Measurements from ENCODE around the gene SIGLEC8. TPM values are rescaled to one million over a fixed set of nuclear protein-coding genes. Genes with fewer than 3 reads are reported as not detected.

SIGLEC8 gene
- total and polyA plus RNA-seq, 5 experiments from 2014 or later = not detected

DNA sequence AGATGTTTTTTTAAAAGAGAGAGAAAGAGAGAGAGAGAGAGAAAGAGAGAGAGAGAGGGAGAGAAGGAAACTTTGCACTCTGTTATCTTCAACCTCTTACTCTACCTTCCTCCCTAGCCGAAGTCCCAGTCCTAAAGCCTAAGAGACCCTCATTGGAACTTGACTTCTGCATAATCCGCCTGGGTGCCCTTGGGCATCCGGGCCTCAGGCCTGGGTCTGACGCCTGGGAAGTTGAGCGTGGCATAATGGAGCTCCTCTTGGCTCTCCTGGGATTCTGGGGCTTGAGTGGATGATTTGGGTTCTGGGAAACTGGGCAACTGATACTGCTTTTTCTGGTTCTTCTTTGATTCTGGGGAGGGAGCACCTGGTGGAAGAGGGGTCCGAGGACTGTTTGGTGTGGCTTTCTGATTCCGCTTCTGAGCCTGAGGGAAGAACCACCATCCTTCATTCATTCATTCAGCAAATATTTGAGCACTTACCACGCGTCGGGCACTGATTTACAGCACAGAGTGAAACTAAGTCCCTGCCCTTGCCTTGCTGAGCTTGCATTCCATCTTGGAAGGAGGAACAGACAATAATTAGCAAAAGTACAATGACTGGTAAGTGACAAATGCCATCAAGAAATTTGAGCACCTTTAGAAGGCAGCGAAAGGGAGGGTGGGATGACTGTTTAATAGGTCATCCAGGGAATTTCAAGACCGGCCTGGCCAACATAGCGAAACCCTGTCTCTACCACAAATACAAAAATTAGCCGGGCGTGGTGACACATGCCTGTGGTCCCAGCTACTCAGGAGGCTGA, 47.1 kb downstream of the SIGLEC8 start:
- Mint-ChIP-seq H3K27ac (no peak overlapping the region), H3K9me3 (peaks cover 0 to 2% (median 0%) of the 10 kb centered on the region in 9 donors), H3K27me3 (peaks cover 0 to 18% (median 6%) of the 10 kb centered on the region in 5 donors), H3K36me3 (no peaks in the 10 kb centered on the region), H3K4me3 (no peak overlapping the region), H3K4me1 (peaks cover 0 to 15% (median 0%) of the 10 kb centered on the region in 4 donors)
- ATAC-seq (no peak), DNase-seq (no peak)
- POLR2A ChIA-PET = no interaction called here

GRCh38 chr19:51407511-51408131, 50.6 kb downstream of the SIGLEC8 start:
- POLR2A ChIA-PET = no interaction called here
- H3K27ac Mint-ChIP-seq = peak overlapping the region in 1 of 10 donors; percentile 9
- DNase-seq (peak in 4 of 10 donors; percentile 9 to 37 (median 24)), ATAC-seq (peak; percentile 50 to 63)
- H3K9me3 Mint-ChIP-seq = peaks cover 0 to 13% (median 8%) of the 10 kb centered on the region in 9 donors
- no peak overlapping the region for H3K4me3 Mint-ChIP-seq
- H3K4me1 Mint-ChIP-seq = peaks cover 0 to 15% (median 0%) of the 10 kb centered on the region in 4 donors
- peaks cover 0 to 10% (median 6%) of the 10 kb centered on the region in 3 donors for H3K36me3 Mint-ChIP-seq
- H3K27me3 Mint-ChIP-seq = peaks cover 0 to 22% (median 7%) of the 10 kb centered on the region in 5 donors

DNA sequence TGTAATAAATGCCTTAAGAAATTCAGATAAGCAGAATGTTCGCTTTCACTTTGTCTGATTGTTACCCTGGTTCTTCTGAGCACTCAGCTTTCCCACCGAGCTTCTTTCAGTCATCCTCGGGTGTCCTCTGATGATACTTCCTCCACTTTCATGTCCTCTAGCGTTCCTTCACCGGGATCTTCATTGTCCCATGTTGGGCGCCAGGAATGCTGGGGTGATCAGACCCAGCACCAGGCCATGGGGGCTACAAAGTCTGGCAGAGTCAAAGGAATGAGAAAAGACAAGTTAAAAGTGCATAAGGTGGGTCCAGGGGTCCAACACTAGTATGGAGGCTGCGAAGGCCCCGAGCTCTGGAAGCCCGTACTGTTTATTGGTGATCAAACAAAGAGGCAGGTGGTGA, 56.1 kb downstream of the SIGLEC8 start:
- DNase-seq = no peak
- no peak for ATAC-seq

More for the DNA sequence above, 56.1 kb downstream of the SIGLEC8 start:
- POLR2A ChIA-PET = interaction anchor here (0.6 kb wide), 1 partner anchor 33 kb away, joined by 6 read pairs; no protein-coding TSS in a partner anchor
- peak overlapping the region in 1 of 10 donors; percentile 21 for H3K27ac Mint-ChIP-seq
- H3K4me3 Mint-ChIP-seq = no peak overlapping the region
- peaks cover 0 to 20% (median 11%) of the 10 kb centered on the region in 3 donors for H3K36me3 Mint-ChIP-seq
- H3K27me3 Mint-ChIP-seq = peaks cover 0 to 14% (median 3%) of the 10 kb centered on the region in 5 donors
- H3K4me1 Mint-ChIP-seq = peaks cover 0 to 15% (median 1%) of the 10 kb centered on the region in 4 donors
- peaks cover 0 to 26% (median 21%) of the 10 kb centered on the region in 9 donors for H3K9me3 Mint-ChIP-seq

Other genes with a start within 250 kb of the SIGLEC8 start
- gene CD33, start 233.4 kb downstream of the SIGLEC8 start, total RNA-seq = under 1 TPM in 1 of 2 experiments, not detected in 1; 0.73 TPM
- under 1 TPM in 1 of 3 donors, not detected in 2; 0.16 TPM for gene CD33, start 233.4 kb downstream of the SIGLEC8 start, polyA plus RNA-seq
- not detected for gene SIGLECL1, start 207.4 kb downstream of the SIGLEC8 start, total RNA-seq
- not detected for gene SIGLECL1, start 207.4 kb downstream of the SIGLEC8 start, polyA plus RNA-seq
- not detected for gene IGLON5, start 146.8 kb downstream of the SIGLEC8 start, total RNA-seq
- gene IGLON5, start 146.8 kb downstream of the SIGLEC8 start, polyA plus RNA-seq = not detected
- gene VSIG10L, start 116.3 kb downstream of the SIGLEC8 start, total RNA-seq = under 1 TPM; 0.11 to 0.60 TPM
- gene VSIG10L, start 116.3 kb downstream of the SIGLEC8 start, polyA plus RNA-seq = under 1 TPM in 2 of 3 donors, not detected in 1; 0.10 to 0.21 TPM
- 10 to 100 TPM; 46.2 to 48.1 TPM for gene ETFB, start 92.1 kb downstream of the SIGLEC8 start, total RNA-seq
- gene ETFB, start 92.1 kb downstream of the SIGLEC8 start, polyA plus RNA-seq = 100 to 1,000 TPM in 1 of 3 donors, 10 to 100 TPM in 2; 85.8 to 104 (median 91.5) TPM
- gene CLDND2, start 89.5 kb downstream of the SIGLEC8 start, total RNA-seq = 1 to 10 TPM in 1 of 2 experiments, under 1 TPM in 1; 0.73 to 1.7 TPM
- not detected for gene CLDND2, start 89.5 kb downstream of the SIGLEC8 start, polyA plus RNA-seq
- 1 to 10 TPM; 3.8 to 5.6 TPM for gene NKG7, start 85.8 kb downstream of the SIGLEC8 start, total RNA-seq
- 1,000 to 10,000 TPM in 1 of 3 donors, 10 to 100 TPM in 2; 41.7 to 1,629 (median 63.8) TPM for gene NKG7, start 85.8 kb downstream of the SIGLEC8 start, polyA plus RNA-seq
- not detected for gene LIM2, start 70.5 kb downstream of the SIGLEC8 start, total RNA-seq
- gene LIM2, start 70.5 kb downstream of the SIGLEC8 start, polyA plus RNA-seq = under 1 TPM in 1 of 3 donors, not detected in 2; 0.68 TPM
- not detected for gene C19orf84, start 67.9 kb downstream of the SIGLEC8 start, total RNA-seq
- gene C19orf84, start 67.9 kb downstream of the SIGLEC8 start, polyA plus RNA-seq = not detected
- gene SIGLEC10, start 40.8 kb downstream of the SIGLEC8 start, total RNA-seq = 1 to 10 TPM in 1 of 2 experiments, under 1 TPM in 1; 0.68 to 1.2 TPM
- under 1 TPM; 0.06 to 0.24 (median 0.13) TPM for gene SIGLEC10, start 40.8 kb downstream of the SIGLEC8 start, polyA plus RNA-seq
- gene CEACAM18, start 20.1 kb upstream of the SIGLEC8 start, total RNA-seq = not detected
- not detected for gene CEACAM18, start 20.1 kb upstream of the SIGLEC8 start, polyA plus RNA-seq
- gene SIGLEC12, start 43.3 kb upstream of the SIGLEC8 start, total RNA-seq = not detected
- gene SIGLEC12, start 43.3 kb upstream of the SIGLEC8 start, polyA plus RNA-seq = under 1 TPM in 1 of 3 donors, not detected in 2; 0.31 TPM
- under 1 TPM in 1 of 2 experiments, not detected in 1; 0.26 TPM for gene SIGLEC6, start 73.2 kb upstream of the SIGLEC8 start, total RNA-seq
- gene SIGLEC6, start 73.2 kb upstream of the SIGLEC8 start, polyA plus RNA-seq = not detected
- 10 to 100 TPM; 17.0 to 21.0 TPM for gene ZNF175, start 112.8 kb upstream of the SIGLEC8 start, total RNA-seq
- gene ZNF175, start 112.8 kb upstream of the SIGLEC8 start, polyA plus RNA-seq = 1 to 10 TPM; 1.9 to 3.7 (median 2.8) TPM
- gene SIGLEC5, start 171.9 kb upstream of the SIGLEC8 start, total RNA-seq = not detected
- not detected for gene SIGLEC5, start 171.9 kb upstream of the SIGLEC8 start, polyA plus RNA-seq
- under 1 TPM; 0.33 to 0.83 TPM for gene SIGLEC14, start 188.4 kb upstream of the SIGLEC8 start, total RNA-seq
- under 1 TPM in 1 of 3 donors, not detected in 2; 0.07 TPM for gene SIGLEC14, start 188.4 kb upstream of the SIGLEC8 start, polyA plus RNA-seq
- gene SPACA6, start 234.9 kb upstream of the SIGLEC8 start, total RNA-seq = 10 to 100 TPM; 11.9 to 12.3 TPM
- gene SPACA6, start 234.9 kb upstream of the SIGLEC8 start, polyA plus RNA-seq = 1 to 10 TPM; 2.0 to 4.0 (median 3.5) TPM

Measured in naive thymus-derived CD8-positive, alpha-beta T cell (primary cell).